ENCODE data around the gene KCNH6.

Gene KCNH6

GRCh38 chr17:63563339-63563738 lies 40.2 kb downstream of the KCNH6 start:
- no peak for DNase-seq

DNA sequence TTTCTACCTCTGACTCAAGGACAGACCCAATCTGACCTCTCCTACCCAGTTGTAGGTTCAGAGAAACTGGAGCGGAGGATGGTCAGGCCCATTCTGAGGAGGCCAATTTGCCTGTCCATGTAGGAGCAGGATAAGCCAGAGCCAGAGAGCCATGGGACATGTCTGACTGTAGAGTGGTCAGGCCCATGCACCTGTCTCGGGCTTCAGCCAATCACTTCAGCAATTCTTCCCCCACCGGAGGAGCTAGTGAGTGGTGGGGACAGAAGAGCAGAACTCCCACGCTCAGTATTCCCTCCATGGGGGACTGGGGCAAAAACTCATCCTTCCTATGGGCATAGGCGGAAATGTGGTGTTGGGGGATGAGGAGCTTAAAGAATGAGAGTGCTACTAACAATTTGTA lies 41.4 kb downstream of the KCNH6 start:
- DNase-seq = no peak

- no peak for DNase-seq
Measured at GRCh38 chr17:63567229-63567628, 44.1 kb downstream of the KCNH6 start.

DNA sequence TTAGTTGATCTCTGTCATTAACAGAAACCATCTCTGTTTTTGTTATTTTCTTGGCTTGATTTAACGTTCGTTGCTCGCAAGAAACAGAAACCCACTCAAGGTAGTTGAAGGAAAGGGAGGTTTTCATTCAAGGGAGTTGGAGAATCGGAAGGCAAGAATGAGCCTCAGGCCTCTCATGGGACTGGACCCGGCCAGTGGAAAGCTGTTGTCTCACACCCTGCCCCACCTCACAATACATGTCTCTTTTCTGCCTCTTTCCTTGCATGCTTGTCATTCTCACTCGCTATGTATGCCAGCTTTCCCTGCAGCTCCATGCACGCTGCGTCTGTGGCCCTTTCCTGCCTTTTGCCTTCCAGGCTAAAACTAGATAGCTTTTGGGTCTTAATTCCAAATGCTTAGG lies 45.4 kb downstream of the KCNH6 start:
- DNase-seq = no peak

DNA sequence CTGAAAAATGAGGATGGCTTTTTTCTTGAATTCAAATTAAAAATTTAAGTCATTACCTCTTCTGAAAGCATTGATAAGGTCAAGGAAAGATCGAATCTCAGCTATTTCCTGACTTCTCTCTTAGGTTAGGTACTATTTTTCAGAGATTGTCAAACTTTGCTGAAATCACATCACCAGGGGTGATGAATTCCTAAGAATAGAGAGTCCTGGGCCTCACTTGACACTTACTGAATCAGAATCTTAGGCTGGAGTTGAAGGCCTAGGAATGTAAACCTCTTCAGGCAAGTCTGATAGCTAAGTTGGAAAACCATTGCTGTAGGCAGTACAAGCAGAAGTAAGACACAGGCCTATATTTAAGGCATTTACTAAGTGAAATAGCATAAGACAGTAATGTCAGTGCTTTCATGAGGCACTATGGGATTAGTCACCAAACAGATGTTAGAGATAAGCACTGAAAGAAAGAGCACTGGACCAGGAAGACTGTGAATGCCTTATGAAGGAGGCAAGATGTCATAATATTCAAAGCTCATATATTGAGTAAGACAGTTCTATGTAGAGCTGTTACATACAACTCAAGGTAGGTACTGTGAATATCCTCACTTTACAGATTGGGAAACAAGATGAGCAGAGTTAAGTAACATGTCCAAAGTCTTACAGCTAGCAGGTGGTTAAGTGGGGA lies 48.6 kb downstream of the KCNH6 start:
- peak; percentile 18 for DNase-seq

GRCh38 chr17:63573634-63574033 lies 50.5 kb downstream of the KCNH6 start:
- DNase-seq = no peak

- no peak for DNase-seq
Measured at GRCh38 chr17:63578027-63578768, 55.0 kb downstream of the KCNH6 start.

GRCh38 chr17:63578769-63579111 lies 55.6 kb downstream of the KCNH6 start:
- DNase-seq = no peak

DNA sequence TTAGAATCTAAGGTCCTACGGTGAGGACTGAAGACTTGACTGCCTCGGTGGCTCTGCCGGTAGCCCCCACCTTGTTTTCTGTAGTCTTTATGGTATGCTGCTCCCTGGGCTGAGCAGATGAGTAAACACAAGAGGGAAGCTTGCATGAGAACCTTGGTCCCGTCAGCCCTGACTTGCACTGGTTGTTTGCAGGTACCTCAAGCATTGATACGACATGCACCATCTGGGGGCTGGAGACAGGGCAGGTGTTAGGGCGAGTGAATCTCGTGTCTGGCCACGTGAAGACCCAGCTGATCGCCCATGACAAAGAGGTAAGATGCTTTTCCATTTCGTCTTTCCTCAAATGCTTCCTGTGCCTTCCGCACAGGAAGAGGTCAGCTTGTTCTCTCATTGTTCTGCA lies 56.5 kb downstream of the KCNH6 start:
- no peak for DNase-seq

DNA sequence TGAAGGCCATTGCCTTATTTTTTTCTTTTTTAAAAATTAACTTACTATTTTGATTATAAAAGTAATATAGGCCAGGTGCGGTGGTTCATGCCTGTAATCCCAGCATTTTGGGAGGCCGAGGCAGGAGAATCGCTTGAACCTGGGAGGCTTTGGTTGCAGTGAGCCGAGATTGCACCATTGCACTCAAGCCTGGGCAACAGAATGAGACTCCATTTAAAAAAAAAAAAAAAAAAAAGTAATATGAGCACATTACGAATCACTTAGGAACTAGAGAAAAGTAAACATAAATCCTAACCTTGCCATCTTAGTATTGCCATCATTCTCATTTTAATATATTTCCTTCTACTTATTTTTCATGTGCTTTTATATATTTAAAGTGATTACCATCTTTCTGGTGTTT lies 64.6 kb downstream of the KCNH6 start:
- no peak for DNase-seq

DNA sequence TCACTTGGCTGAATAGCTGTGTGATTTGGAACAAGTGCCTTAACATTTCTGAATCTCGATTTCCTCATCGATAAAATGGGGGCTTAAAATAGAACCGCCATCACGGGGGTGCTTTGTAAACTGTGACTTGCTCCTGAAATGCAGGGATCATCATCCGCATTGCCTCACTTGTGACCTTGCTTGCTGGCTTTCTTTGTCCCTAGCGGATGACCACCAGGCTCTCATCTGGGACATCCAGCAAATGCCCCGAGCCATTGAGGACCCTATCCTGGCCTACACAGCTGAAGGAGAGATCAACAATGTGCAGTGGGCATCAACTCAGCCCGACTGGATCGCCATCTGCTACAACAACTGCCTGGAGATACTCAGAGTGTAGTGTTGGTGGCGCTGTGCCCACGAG lies 65.6 kb downstream of the KCNH6 start:
- DNase-seq = no peak

DNA sequence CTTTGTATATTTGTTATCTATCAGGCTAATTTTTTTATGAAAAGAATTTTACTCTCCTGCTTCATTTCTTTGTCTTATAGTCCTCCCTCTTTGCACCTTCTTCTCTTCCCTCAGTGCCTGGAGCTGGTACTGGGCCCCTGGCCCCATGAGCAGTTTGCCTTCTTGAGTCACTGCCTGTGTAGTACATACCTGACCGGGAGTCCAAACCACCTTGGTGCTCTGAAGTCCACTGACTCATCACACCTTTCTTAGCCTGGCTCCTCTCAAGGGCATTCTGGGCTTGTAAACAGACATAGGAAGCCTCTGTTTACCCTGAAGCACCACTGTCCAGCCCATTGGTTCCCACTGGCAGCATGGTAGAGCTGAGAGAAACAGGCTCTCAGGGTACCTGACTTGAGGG lies 66.5 kb downstream of the KCNH6 start:
- no peak for DNase-seq

- DNase-seq = no peak
Measured at GRCh38 chr17:63592797-63593196, 69.6 kb downstream of the KCNH6 start.

GRCh38 chr17:63595132-63595531 lies 72.0 kb downstream of the KCNH6 start:
- DNase-seq = no peak

Measured in activated CD4-positive, alpha-beta T cell treated with anti-CD3 and anti-CD28 coated beads, Interleukin-2, amount 50 U/mL, for 16 hours (primary cell).